BLaER1 (cell line): ENCODE data around the gene KDSR.

ENCODE experiments used
- H3K27ac ChIP-seq: shearing (Covaris generic); formaldehyde crosslinking; 2 replicates; pipeline ENCODE4 v1.8.1; 2022
- H3K27me3 ChIP-seq: shearing (Covaris generic); formaldehyde crosslinking; 2 replicates; pipeline ENCODE4 v1.8.1; 2022
- H3K36me3 ChIP-seq: shearing (Covaris generic); formaldehyde crosslinking; 2 replicates; pipeline ENCODE4 v1.8.1; 2022
- H3K4me1 ChIP-seq: shearing (Covaris generic); formaldehyde crosslinking; 2 replicates; pipeline ENCODE4 v1.8.1; 2022
- H3K4me2 ChIP-seq: shearing (Covaris generic); formaldehyde crosslinking; 2 replicates; pipeline ENCODE4 v1.8.1; 2022
- H3K4me3 ChIP-seq: shearing (Covaris generic); formaldehyde crosslinking; 2 replicates; pipeline ENCODE4 v1.8.1; 2022
- H3K9ac ChIP-seq: shearing (Covaris generic); formaldehyde crosslinking; 2 replicates; pipeline ENCODE4 v1.8.1; 2022
- H3K9me3 ChIP-seq: shearing (Covaris generic); formaldehyde crosslinking; 2 replicates; pipeline ENCODE4 v1.8.1; 2022
- H4K20me1 ChIP-seq: shearing (Covaris generic); formaldehyde crosslinking; 2 replicates; pipeline ENCODE4 v1.8.1; 2022
- Cebpa-rat ChIP-seq: shearing (Covaris generic); IDR thresholded peaks from 2 replicates; pipeline ENCODE4 v1.8.1; 2022

KDSR gene

GRCh38 chr18:63394954-63395353 lies 27.9 kb upstream of the KDSR start:
- Histone ChIP-seq H3K4me3 (no peak overlapping the region), H3K9ac (no peak overlapping the region), H3K27ac (no peak overlapping the region), H3K4me1 (no peaks in the 10 kb centered on the region), H3K9me3 (no peaks in the 10 kb centered on the region), H3K36me3 (peaks cover 89% of the 10 kb centered on the region), H3K4me2 (no peak overlapping the region), H3K27me3 (no peaks in the 10 kb centered on the region), H4K20me1 (no peaks in the 10 kb centered on the region)
- TF ChIP-seq Cebpa-rat, result no peak

- Histone ChIP-seq H4K20me1 (no peaks in the 10 kb centered on the region), H3K4me1 (no peaks in the 10 kb centered on the region), H3K36me3 (peaks cover 62% of the 10 kb centered on the region), H3K9me3 (peaks cover 3% of the 10 kb centered on the region), H3K27ac (no peak overlapping the region), H3K4me2 (no peak overlapping the region), H3K9ac (no peak overlapping the region), H3K27me3 (no peaks in the 10 kb centered on the region), H3K4me3 (no peak overlapping the region)
- no peak for TF ChIP-seq Cebpa-rat
These were observed 20.9 kb upstream of the KDSR start for GRCh38 chr18:63387861-63388260.

- no peak overlapping the region for H3K4me2 ChIP-seq
- H3K9me3 ChIP-seq, result peaks cover 5% of the 10 kb centered on the region
- peaks cover 30% of the 10 kb centered on the region for H3K36me3 ChIP-seq
- no peaks in the 10 kb centered on the region for H3K4me1 ChIP-seq
- no peak for TF ChIP-seq Cebpa-rat
- H3K4me3 ChIP-seq, result no peak overlapping the region
- H3K27me3 ChIP-seq, result no peaks in the 10 kb centered on the region
- H4K20me1 ChIP-seq, result no peaks in the 10 kb centered on the region
- H3K9ac ChIP-seq, result no peak overlapping the region
- no peak overlapping the region for H3K27ac ChIP-seq
These were observed 15.8 kb upstream of the KDSR start for GRCh38 chr18:63382843-63383242.

GRCh38 chr18:63379639-63379962 lies 12.6 kb upstream of the KDSR start:
- Histone ChIP-seq H3K36me3 (peaks cover 21% of the 10 kb centered on the region), H3K27ac (no peak overlapping the region), H3K4me3 (no peak overlapping the region), H3K27me3 (no peaks in the 10 kb centered on the region), H3K9ac (no peak overlapping the region), H3K4me1 (no peaks in the 10 kb centered on the region), H4K20me1 (no peaks in the 10 kb centered on the region), H3K4me2 (no peak overlapping the region), H3K9me3 (peaks cover 18% of the 10 kb centered on the region)
- TF ChIP-seq Cebpa-rat, result no peak

GRCh38 chr18:63378919-63379638 lies 12.1 kb upstream of the KDSR start:
- Histone ChIP-seq H3K9ac (no peak overlapping the region), H3K4me1 (no peaks in the 10 kb centered on the region), H3K4me3 (no peak overlapping the region), H3K27ac (no peak overlapping the region), H3K27me3 (no peaks in the 10 kb centered on the region), H4K20me1 (no peaks in the 10 kb centered on the region), H3K9me3 (peaks cover 18% of the 10 kb centered on the region), H3K36me3 (peaks cover 16% of the 10 kb centered on the region), H3K4me2 (no peak overlapping the region)
- no peak for TF ChIP-seq Cebpa-rat

- peaks cover 5% of the 10 kb centered on the region; the same call in 1 of the 2 replicates for H3K36me3 ChIP-seq
- no peak overlapping the region for H3K4me2 ChIP-seq
- H3K27ac ChIP-seq, result no peak overlapping the region
- H3K9ac ChIP-seq, result no peak overlapping the region
- H3K9me3 ChIP-seq, result peaks cover 13% of the 10 kb centered on the region
- H3K4me1 ChIP-seq, result no peaks in the 10 kb centered on the region
- no peak for TF ChIP-seq Cebpa-rat
- no peak overlapping the region for H3K4me3 ChIP-seq
- H4K20me1 ChIP-seq, result no peaks in the 10 kb centered on the region
- H3K27me3 ChIP-seq, result no peaks in the 10 kb centered on the region
These were observed 10.4 kb upstream of the KDSR start for GRCh38 chr18:63377275-63377980.

GRCh38 chr18:63376538-63376937 lies 9.5 kb upstream of the KDSR start:
- no peak overlapping the region for H3K27ac ChIP-seq

GRCh38 chr18:63374540-63374939 lies 7.5 kb upstream of the KDSR start:
- H3K4me1 ChIP-seq, result no peaks in the 10 kb centered on the region
- no peaks in the 10 kb centered on the region for H3K27me3 ChIP-seq
- no peak for TF ChIP-seq Cebpa-rat
- H4K20me1 ChIP-seq, result no peaks in the 10 kb centered on the region
- no peak overlapping the region for H3K9ac ChIP-seq
- no peak overlapping the region for H3K4me3 ChIP-seq
- peaks cover 15% of the 10 kb centered on the region for H3K9me3 ChIP-seq
- H3K4me2 ChIP-seq, result no peak overlapping the region
- no peak overlapping the region for H3K27ac ChIP-seq
- peaks cover 5% of the 10 kb centered on the region; the same call in 1 of the 2 replicates for H3K36me3 ChIP-seq

More at GRCh38 chr18:63376538-63376937, 9.5 kb upstream of the KDSR start:
- H4K20me1 ChIP-seq, result no peaks in the 10 kb centered on the region
- TF ChIP-seq Cebpa-rat, result 0 out of 2 replicates have a peak, but pooled peaks have one; percentile 15
- no peak overlapping the region for H3K9ac ChIP-seq
- H3K4me3 ChIP-seq, result no peak overlapping the region
- H3K27me3 ChIP-seq, result no peaks in the 10 kb centered on the region
- no peak overlapping the region for H3K4me2 ChIP-seq
- no peaks in the 10 kb centered on the region for H3K4me1 ChIP-seq
- H3K9me3 ChIP-seq, result peaks cover 13% of the 10 kb centered on the region
- peaks cover 5% of the 10 kb centered on the region; the same call in 1 of the 2 replicates for H3K36me3 ChIP-seq

- Histone ChIP-seq H3K4me1 (peaks cover 4% of the 10 kb centered on the region), H3K4me3 (no peak overlapping the region), H3K36me3 (peaks cover 8% of the 10 kb centered on the region; the same call in 1 of the 2 replicates), H3K9ac (no peak overlapping the region), H3K4me2 (no peak overlapping the region), H4K20me1 (no peaks in the 10 kb centered on the region), H3K27me3 (no peaks in the 10 kb centered on the region), H3K27ac (no peak overlapping the region), H3K9me3 (peaks cover 21% of the 10 kb centered on the region)
- no peak for TF ChIP-seq Cebpa-rat
These were observed 6.2 kb upstream of the KDSR start for GRCh38 chr18:63373161-63373560.

- Histone ChIP-seq H3K27ac (no peak overlapping the region), H3K4me2 (peak overlapping the region; percentile 95; the same call in 1 of the 2 replicates)
- TF ChIP-seq Cebpa-rat, result no peak
These were observed 1.6 kb upstream of the KDSR start for GRCh38 chr18:63368611-63369010.

More at GRCh38 chr18:63368611-63369010, 1.6 kb upstream of the KDSR start:
- H3K36me3 ChIP-seq, result peaks cover 3% of the 10 kb centered on the region; the same call in 1 of the 2 replicates
- peaks cover 34% of the 10 kb centered on the region for H3K4me1 ChIP-seq
- no peak overlapping the region for H3K9ac ChIP-seq
- peaks cover 7% of the 10 kb centered on the region for H3K9me3 ChIP-seq
- peaks cover 28% of the 10 kb centered on the region for H4K20me1 ChIP-seq
- no peaks in the 10 kb centered on the region for H3K27me3 ChIP-seq
- no peak overlapping the region for H3K4me3 ChIP-seq
